ENCODE results near the gene PSMA4.
"Not testable (repeated sequence)": the region's sequence is repeated elsewhere in the genome, so short reads cannot be mapped to it uniquely, and the experiment has no call there.

PSMA4 gene

GRCh38 chr15:78540141-78540870 is at the start of gene PSMA4:
PSMA4 (plus strand) TSS chr15:78540444; CDS start chr15:78541928, 1,484 bp downstream.
- DNase-seq (ENCODE audit: low read depth in 2 of 2) = peak; percentile 89 to 92

- DNase-seq (ENCODE audit: low read depth in 2 of 2) = no peak
Observed at GRCh38 chr15:78492872-78493271, 47.4 kb upstream of the PSMA4 start.

DNA sequence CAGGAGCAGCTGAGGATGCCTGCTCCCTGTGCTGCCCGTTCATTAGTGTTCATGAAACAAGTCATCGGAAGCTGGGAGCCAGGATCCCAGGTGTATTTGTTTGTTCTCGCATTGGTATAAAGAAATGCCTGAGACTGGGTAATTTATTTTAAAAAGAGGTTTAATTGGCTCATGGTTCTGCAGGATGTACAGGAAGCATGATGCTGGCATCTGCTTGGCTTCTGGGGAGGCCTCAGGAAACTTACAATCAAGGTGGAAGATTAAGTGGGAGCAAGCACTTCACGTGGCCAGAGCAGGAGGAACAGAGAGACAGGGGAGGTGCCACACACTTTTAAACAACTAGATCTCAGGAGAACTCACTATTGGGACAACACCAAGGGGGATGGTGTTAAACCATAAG is 38.4 kb upstream of the PSMA4 start:
- no peak for DNase-seq (ENCODE audit: low read depth in 2 of 2)

DNA sequence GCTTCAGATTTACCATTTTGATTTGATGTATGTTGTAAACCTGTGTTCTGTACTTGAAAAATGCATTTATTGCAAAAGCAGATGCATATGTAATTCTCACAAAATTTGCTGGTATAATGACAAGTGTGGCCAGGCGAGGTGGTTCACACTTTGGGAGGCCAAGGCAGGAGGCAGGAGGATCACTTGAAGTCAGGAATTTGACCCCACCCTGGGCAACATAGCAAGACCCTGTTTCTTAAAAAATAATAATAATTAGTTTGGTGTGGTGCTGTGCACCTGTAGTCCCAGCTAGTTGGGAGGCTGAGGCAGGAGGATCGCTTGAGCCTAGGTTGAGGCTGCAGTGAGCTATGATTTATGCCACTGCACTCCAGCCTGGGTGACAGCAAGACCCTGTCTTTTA is 37.6 kb upstream of the PSMA4 start:
- DNase-seq (ENCODE audit: low read depth in 2 of 2) = no peak

GRCh38 chr15:78506971-78507830 is 33.0 kb upstream of the PSMA4 start, which contains the start of gene HYKK:
HYKK (plus strand) TSS chr15:78507577; CDS start chr15:78513089, 5,512 bp downstream.
- peak; percentile 24 to 36 for DNase-seq (ENCODE audit: low read depth in 2 of 2)

DNA sequence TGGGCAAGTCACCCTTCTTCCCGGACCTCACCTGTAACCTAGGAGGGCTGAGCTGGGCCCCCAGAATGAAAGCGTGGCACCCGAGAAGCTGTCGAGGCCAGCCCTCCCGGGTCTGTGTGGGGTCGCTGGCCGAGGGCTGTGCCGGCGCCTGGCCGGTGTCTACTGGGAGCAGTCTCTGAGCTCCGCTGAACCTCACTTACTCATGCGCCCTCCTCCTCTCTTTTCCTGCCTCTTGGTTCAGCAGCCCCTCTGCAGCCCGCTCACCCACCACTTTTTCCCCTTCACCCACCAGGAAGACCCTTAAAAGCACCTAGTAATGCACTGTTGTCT is 32.4 kb upstream of the PSMA4 start:
- DNase-seq (ENCODE audit: low read depth in 2 of 2) = no peak

- DNase-seq (ENCODE audit: low read depth in 2 of 2) = no peak
Observed at GRCh38 chr15:78508272-78508671, 32.0 kb upstream of the PSMA4 start.

DNA sequence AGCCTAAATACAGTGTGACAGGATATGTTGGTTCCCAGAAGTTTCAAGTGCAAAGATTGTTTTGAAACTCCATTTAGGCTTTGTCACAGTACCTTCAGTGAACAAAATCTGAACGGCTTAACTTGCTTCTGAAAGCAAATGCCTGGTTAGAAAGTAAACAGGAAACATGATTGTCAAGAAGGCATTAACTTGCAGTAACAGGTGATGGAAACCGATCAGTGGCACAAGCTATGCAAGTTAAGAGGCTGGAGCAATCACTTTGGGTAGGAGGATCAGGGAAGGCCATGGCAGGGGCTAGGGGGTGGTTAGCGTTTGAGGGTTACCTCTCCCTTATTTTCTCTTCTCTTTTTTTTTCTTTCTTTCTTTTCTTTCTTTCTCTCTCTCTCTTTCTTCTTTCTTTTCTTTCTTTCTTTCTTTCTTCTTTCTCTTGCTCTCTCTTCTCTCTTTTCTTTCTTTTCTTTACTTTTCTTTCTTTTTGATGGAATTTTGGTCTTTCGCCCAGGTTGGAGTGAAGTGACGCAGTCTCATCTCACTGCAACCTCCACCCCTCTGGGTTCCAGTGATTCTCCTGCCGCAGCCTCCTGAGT is 30.4 kb upstream of the PSMA4 start:
- DNase-seq (ENCODE audit: low read depth in 2 of 2) = no peak

DNA sequence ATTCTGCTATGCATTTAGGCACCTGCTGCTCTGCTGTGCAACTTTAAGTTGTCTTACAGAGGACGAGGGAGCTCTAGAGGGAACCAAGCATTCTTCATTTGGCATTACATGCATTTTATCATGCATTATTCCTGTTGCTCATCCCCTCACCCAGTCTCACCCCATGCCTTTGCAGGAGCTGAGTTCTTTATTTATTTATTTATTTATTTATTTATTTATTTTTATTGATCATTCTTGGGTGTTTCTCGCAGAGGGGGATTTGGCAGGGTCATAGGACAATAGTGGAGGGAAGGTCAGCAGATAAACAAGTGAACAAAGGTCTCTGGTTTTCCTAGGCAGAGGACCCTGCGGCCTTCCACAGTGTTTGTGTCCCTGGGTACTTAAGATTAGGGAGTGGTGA is 20.2 kb upstream of the PSMA4 start:
- not testable (repeated sequence) for DNase-seq (ENCODE audit: low read depth in 2 of 2)

GRCh38 chr15:78524230-78524629 is 16.0 kb upstream of the PSMA4 start:
- no peak for DNase-seq (ENCODE audit: low read depth in 2 of 2)

DNA sequence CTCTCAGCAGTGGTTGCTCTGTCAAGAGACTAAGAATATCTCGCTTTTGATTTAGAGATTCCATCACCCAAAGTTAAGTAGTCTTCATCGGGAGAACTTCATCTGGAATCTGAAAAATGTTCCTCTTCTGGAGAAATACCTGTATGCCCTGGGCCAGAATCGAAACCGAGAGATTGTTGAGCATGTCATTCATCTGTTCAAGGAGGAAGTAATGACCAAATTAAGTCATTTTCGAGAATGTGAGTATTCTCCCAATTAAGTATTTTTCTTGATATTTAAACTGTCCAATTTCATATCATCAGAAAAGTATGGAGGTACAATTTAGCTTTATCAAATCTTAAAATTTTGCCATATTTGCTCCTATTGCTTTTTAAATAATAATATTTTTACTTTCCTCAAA is 12.9 kb upstream of the PSMA4 start:
- no peak for DNase-seq (ENCODE audit: low read depth in 2 of 2)

- DNase-seq (ENCODE audit: low read depth in 2 of 2) = no peak
Observed at GRCh38 chr15:78533331-78533730, 6.9 kb upstream of the PSMA4 start.

DNA sequence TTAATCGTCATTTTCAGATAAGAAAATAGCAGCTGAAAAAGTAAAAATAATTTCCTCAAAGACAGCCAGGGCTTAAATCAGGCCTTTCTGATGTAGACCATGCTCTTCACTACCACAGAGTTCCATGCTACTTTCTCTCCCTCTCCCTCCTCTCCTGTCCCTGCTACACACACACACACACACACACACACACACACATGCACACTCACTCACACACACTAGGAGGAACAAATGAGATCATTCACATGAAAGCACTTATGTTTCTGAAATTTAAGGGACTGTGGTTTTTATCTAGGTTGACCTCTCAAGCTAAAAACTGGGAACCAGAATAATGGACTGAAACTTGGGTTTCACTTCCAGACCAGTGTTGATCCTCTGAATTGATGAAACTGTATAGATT is 4.1 kb upstream of the PSMA4 start:
- no peak for DNase-seq (ENCODE audit: low read depth in 2 of 2)

DNA sequence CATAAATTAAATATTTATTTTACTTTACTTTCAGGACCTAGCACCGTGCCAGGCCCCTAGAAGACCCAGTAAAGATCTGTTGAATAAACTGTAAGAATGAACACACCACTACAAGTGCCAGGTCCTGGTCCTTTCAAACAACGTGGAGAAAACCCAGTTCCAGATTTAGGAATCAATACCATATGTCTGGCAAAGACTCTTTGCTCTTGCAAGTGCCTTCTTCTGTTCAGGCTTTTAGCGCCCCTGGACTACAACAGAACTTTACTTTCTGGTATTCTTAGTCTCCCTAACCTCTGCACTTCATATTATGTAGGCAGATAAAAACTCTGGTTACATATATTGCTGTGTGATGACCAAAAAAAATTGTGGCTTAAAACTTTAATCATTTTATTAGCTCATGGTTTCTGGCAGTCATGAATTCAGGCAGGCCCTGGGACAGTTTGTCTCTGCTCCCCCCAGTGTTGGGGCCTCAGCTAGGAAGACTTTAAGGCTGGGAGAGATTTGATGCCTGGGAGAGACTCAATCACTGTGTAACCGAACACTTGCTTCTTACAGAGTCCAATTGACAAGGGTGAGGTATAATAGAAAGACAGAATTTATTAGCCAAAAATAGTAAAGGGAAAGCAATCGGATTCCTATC is 2.9 kb upstream of the PSMA4 start:
- DNase-seq (ENCODE audit: low read depth in 2 of 2) = no peak

GRCh38 chr15:78538358-78538757 is 1.9 kb upstream of the PSMA4 start:
- no peak for DNase-seq (ENCODE audit: low read depth in 2 of 2)

- not testable (repeated sequence) for DNase-seq (ENCODE audit: low read depth in 2 of 2)
Observed at GRCh38 chr15:78539464-78540140, 642 bp upstream of the PSMA4 start.

DNA sequence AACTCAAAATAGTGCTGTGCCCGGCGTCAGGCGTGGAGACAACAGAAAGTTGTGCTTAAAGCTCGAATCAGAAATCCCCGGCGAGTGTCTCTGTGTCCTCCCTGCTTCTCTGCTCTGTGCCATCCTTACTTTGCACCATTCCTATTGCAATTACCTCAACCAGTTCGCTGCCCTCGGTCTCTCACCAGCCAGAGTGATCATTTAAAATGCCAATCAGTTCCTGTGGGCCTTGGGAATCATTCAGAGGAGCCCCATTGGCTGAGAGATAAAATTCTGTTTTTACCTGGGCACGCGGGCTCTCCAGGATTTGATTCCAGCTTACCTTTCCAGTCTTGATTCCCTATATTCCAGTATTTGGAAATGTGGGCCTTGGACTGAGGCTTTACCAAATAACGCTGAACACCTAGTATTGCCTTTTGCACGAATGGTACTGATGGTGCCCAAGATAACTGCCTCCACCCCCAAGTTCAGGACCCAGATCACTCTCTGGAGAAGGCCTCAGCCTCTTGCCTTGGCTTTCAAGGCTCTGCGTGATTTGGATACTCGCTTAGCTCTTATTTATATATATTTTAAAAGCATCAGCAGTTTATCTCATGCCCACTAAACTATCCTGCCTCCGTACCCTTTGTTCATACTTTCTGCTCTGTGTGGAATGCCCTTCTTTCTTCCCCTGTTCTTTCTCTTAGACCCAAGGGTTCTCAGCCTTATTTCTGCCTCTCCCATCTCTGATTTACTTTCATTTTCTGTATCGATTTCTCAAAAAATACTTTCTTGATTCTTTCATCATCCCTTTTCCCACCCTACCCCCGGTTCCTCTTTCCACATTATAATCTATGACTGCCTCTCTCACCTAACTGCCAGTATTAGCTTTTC is 863 bp downstream of the PSMA4 start:
- no peak for DNase-seq (ENCODE audit: low read depth in 2 of 2)

- DNase-seq (ENCODE audit: low read depth in 2 of 2) = no peak
Observed at GRCh38 chr15:78541744-78542034, 1.4 kb downstream of the PSMA4 start.

- DNase-seq (ENCODE audit: low read depth in 2 of 2) = no peak
Observed at GRCh38 chr15:78542647-78543046, 2.4 kb downstream of the PSMA4 start.

- DNase-seq (ENCODE audit: low read depth in 2 of 2) = no peak
Observed at GRCh38 chr15:78550194-78550593, 9.9 kb downstream of the PSMA4 start.

- no peak for DNase-seq (ENCODE audit: low read depth in 2 of 2)
Observed at GRCh38 chr15:78550815-78551214, 10.6 kb downstream of the PSMA4 start.
